PC-9 (cell line): ENCODE data around the gene LIF. TPM values are rescaled to one million over a fixed set of nuclear protein-coding genes. Genes with fewer than 3 reads are reported as not detected.

Experiments
- BruUV-seq: library from RNA; stranded (reverse); fragments of 400-500 nt; replicated peaks from 2 replicates; lab custom pipeline; 2021; lab: Mats Ljungman, UMichigan
- CTCF ChIA-PET: fragments of 300-600 bp; sonication (Branson Sonifier 250); formaldehyde crosslinking; loops from one replicate; lab custom pipeline; 2022; ENCODE audit warnings: antibody characterized with exemption; lab: Charles Lee
- POLR2A ChIA-PET: fragments of 300-600 bp; sonication (Branson Sonifier 250); formaldehyde crosslinking; loops from one replicate; lab custom pipeline; 2022; ENCODE audit warnings: antibody characterized with exemption; ENCODE audit not compliant: unreplicated experiment; lab: Charles Lee
- DNase-seq, 2 experiments: peaks; one replicate each; pipeline versions ENCODE4 v3.0.0 to v3.0.0-alpha.2; 2015 to 2022; ENCODE audit warnings: mixed read lengths in 1 of 2
- H2AFZ ChIP-seq: fragments of 200-600 bp; sonication (generic); 2 replicates; pipeline ENCODE4 v1.8.1; 2017; ENCODE audit warnings: antibody characterized with exemption
- H3F3A ChIP-seq: fragments of 200-600 bp; sonication (generic); 2 replicates; pipeline ENCODE4 v1.8.1; 2017; ENCODE audit warnings: antibody characterized with exemption, mild to moderate bottlenecking, low read depth; ENCODE audit not compliant: insufficient read depth
- H3K27ac ChIP-seq: fragments of 200-600 bp; sonication (generic); 2 replicates; pipeline ENCODE4 v1.6.1; 2016; ENCODE audit warnings: mixed run types
- H3K27me3 ChIP-seq: fragments of 200-600 bp; sonication (generic); 2 replicates; pipeline ENCODE4 v1.6.1; 2016; ENCODE audit warnings: low read depth, mixed run types; ENCODE audit not compliant: insufficient read depth
- H3K36me3 ChIP-seq: fragments of 200-600 bp; sonication (generic); 2 replicates; pipeline ENCODE4 v1.6.1; 2016; ENCODE audit warnings: low read depth, mixed run types
- H3K4me1 ChIP-seq: fragments of 200-600 bp; sonication (generic); replicated peaks from 2 replicates; pipeline ENCODE4 v1.6.1; 2016; ENCODE audit warnings: mixed run types; ENCODE audit not compliant: insufficient read depth
- H3K4me2 ChIP-seq: fragments of 200-600 bp; sonication (generic); 2 replicates; pipeline ENCODE4 v1.6.1; 2017; ENCODE audit warnings: mixed run types
- H3K4me3 ChIP-seq: fragments of 200-600 bp; sonication (generic); 2 replicates; pipeline ENCODE4 v1.6.1; 2016; ENCODE audit warnings: mixed run types
- H3K79me2 ChIP-seq: fragments of 200-600 bp; sonication (generic); 2 replicates; pipeline ENCODE4 v1.6.1; 2017; ENCODE audit warnings: low read depth, mixed run types
- H3K9me2 ChIP-seq: fragments of 200-600 bp; sonication (generic); 2 replicates; pipeline ENCODE4 v1.8.1; 2017; ENCODE audit warnings: mild to moderate bottlenecking; ENCODE audit not compliant: insufficient read depth
- H3K9me3 ChIP-seq: fragments of 200-600 bp; sonication (generic); 2 replicates; pipeline ENCODE4 v1.8.1; 2016; ENCODE audit warnings: low read depth; ENCODE audit not compliant: insufficient read depth
- H4K20me1 ChIP-seq: fragments of 200-600 bp; sonication (generic); 2 replicates; pipeline ENCODE4 v1.8.1; 2017; ENCODE audit not compliant: insufficient read depth
- CTCF ChIP-seq: fragments of 200-600 bp; sonication (generic); conservative IDR thresholded peaks from 2 replicates; pipeline ENCODE4 v1.6.1; 2017; ENCODE audit warnings: mixed run types, antibody characterized with exemption, mild to moderate bottlenecking, moderate library complexity
- EZH2 ChIP-seq: fragments of 200-600 bp; sonication (generic); IDR thresholded peaks from 2 replicates; pipeline ENCODE4 v1.8.0; 2017; ENCODE audit warnings: antibody characterized with exemption, low read depth
- intact Hi-C: fragments of 100-400 bp; cut with micrococcal nuclease; formaldehyde crosslinking; loops from one replicate; pipeline ENCODE4 v1.10.0; 2022; ENCODE audit not compliant: unreplicated experiment
- total RNA-seq: library from RNA; stranded (reverse); gene quantifications from 2 replicates; pipeline ENCODE4 v1.2.3, GENCODE V29; 2021

Gene LIF
- total RNA-seq, 1 experiment from 2014 or later, result 17.4 TPM

- peaks cover 75% of the 10 kb centered on the region for H3K79me2 ChIP-seq
- peak overlapping the region; percentile 100 for H3K27ac ChIP-seq
- H3K4me2 ChIP-seq, result peak overlapping the region; percentile 88
- no peaks in the 10 kb centered on the region for H3K9me3 ChIP-seq
- TF ChIP-seq EZH2 (no peak), CTCF (no peak)
- intact Hi-C loops, result loop anchor here (5.0 kb wide), 1 partner anchor 628 kb away; no protein-coding TSS in a partner anchor
- ChIA-PET POLR2A (interaction anchor here (0.6 to 0.7 kb wide), 4 partner anchors 19 to 105 kb away, joined by 3 to 39 read pairs (median 7); no protein-coding TSS in a partner anchor), CTCF (interaction anchor here (0.6 to 0.9 kb wide), 2 partner anchors 37 to 161 kb away, joined by 3 to 10 read pairs; no protein-coding TSS in a partner anchor)
- no peaks in the 10 kb centered on the region for H3K9me2 ChIP-seq
- H3K4me3 ChIP-seq, result peak overlapping the region; percentile 47; the same call in 1 of the 2 replicates
- no peaks in the 10 kb centered on the region for H4K20me1 ChIP-seq
- H3K4me1 ChIP-seq, result peaks cover 70% of the 10 kb centered on the region
- peaks cover 73% of the 10 kb centered on the region for H3F3A ChIP-seq
- H3K36me3 ChIP-seq, result peaks cover 39% of the 10 kb centered on the region
- no peaks in the 10 kb centered on the region for H3K27me3 ChIP-seq
- BruUV-seq, result no TSS peak
- no peak overlapping the region for H2AFZ ChIP-seq
- peak; percentile 91 to 94 for DNase-seq
Measured at GRCh38 chr22:30250661-30251267, 4.2 kb upstream of the LIF start.

- H3K9me2 ChIP-seq, result no peaks in the 10 kb centered on the region
- H3K27ac ChIP-seq, result peak overlapping the region; percentile 100
- intact Hi-C loops, result loop anchor here (5.0 kb wide), 1 partner anchor 628 kb away; no protein-coding TSS in a partner anchor
- peak overlapping the region; percentile 88 for H3K4me2 ChIP-seq
- peaks cover 65% of the 10 kb centered on the region for H3K4me1 ChIP-seq
- peaks cover 71% of the 10 kb centered on the region for H3F3A ChIP-seq
- H3K79me2 ChIP-seq, result peaks cover 74% of the 10 kb centered on the region
- H3K4me3 ChIP-seq, result peak overlapping the region; percentile 47; the same call in 1 of the 2 replicates
- ChIA-PET POLR2A (interaction anchor here (0.6 to 0.7 kb wide), 4 partner anchors 15 to 106 kb away, joined by 3 to 39 read pairs (median 6); no protein-coding TSS in a partner anchor), CTCF (interaction anchor here (0.6 kb wide), 1 partner anchor 161 kb away, joined by 10 read pairs; no protein-coding TSS in a partner anchor)
- no peaks in the 10 kb centered on the region for H3K9me3 ChIP-seq
- no TSS peak for BruUV-seq
- no peak for DNase-seq
- H3K36me3 ChIP-seq, result peaks cover 42% of the 10 kb centered on the region
- H4K20me1 ChIP-seq, result no peaks in the 10 kb centered on the region
- H3K27me3 ChIP-seq, result no peaks in the 10 kb centered on the region
- no peak overlapping the region for H2AFZ ChIP-seq
- TF ChIP-seq CTCF, result no peak
- TF ChIP-seq EZH2, result no peak
Measured at GRCh38 chr22:30250039-30250565, 3.5 kb upstream of the LIF start.

GRCh38 chr22:30249049-30250038, 2.8 kb upstream of the LIF start:
- DNase-seq, result peak in 1 of 2 experiments; percentile 73
- no peaks in the 10 kb centered on the region for H3K27me3 ChIP-seq
- no peaks in the 10 kb centered on the region for H3K9me3 ChIP-seq
- no peak overlapping the region for H2AFZ ChIP-seq
- peaks cover 73% of the 10 kb centered on the region for H3K79me2 ChIP-seq
- no peak for TF ChIP-seq EZH2
- TF ChIP-seq CTCF, result no peak
- peaks cover 58% of the 10 kb centered on the region for H3K4me1 ChIP-seq
- peaks cover 42% of the 10 kb centered on the region for H3K36me3 ChIP-seq
- H3K4me3 ChIP-seq, result no peak overlapping the region
- peak overlapping the region; percentile 100 for H3K27ac ChIP-seq
- peaks cover 65% of the 10 kb centered on the region for H3F3A ChIP-seq
- intact Hi-C loops, result loop anchor here (5.0 kb wide), 1 partner anchor 627 kb away; no protein-coding TSS in a partner anchor
- TSS peak; percentile 4 for BruUV-seq
- POLR2A ChIA-PET, result interaction anchor here (0.6 kb wide), 1 partner anchor 14 kb away, joined by 4 read pairs; no protein-coding TSS in a partner anchor
- CTCF ChIA-PET, result no interaction called here
- H4K20me1 ChIP-seq, result no peaks in the 10 kb centered on the region
- no peaks in the 10 kb centered on the region for H3K9me2 ChIP-seq
- H3K4me2 ChIP-seq, result peak overlapping the region; percentile 88
